Ovary (tissue), 9 donors: ENCODE measurements around the gene GNG7. TPM values are rescaled to one million over a fixed set of nuclear protein-coding genes. Genes with fewer than 3 reads are reported as not detected.

Experiments used
- DNase-seq, 5 donors: peaks; one replicate each; pipeline ENCODE4 v3.0.0-alpha.2; 2019 to 2020
- H3K27ac ChIP-seq, 2 donors: fragments of 200-600 bp; one replicate each; pipeline versions ENCODE4 v1.5.1 to v1.8.0; 2019 to 2022
- H3K27me3 ChIP-seq: fragments of 200-600 bp; one replicate; pipeline ENCODE4 v1.8.0; 2022
- H3K36me3 ChIP-seq: fragments of 200-600 bp; sonication (generic); one replicate; pipeline ENCODE4 v1.5.1; 2019
- H3K4me1 ChIP-seq: one replicate; pipeline ENCODE4 v1.8.1; 2013; ENCODE audit warnings: mild to moderate bottlenecking, moderate library complexity; ENCODE audit not compliant: insufficient read depth
- H3K4me3 ChIP-seq: fragments of 200-600 bp; sonication (generic); one replicate; pipeline ENCODE4 v1.5.1; 2017
- H3K9me3 ChIP-seq, 2 donors: fragments of 200-600 bp in 1 of 2; sonication (generic) in 1 of 2; one replicate each; pipeline versions ENCODE4 v1.5.1 to v1.8.1; 2013 to 2019; ENCODE audit warnings: mild to moderate bottlenecking in 1 of 2, moderate library complexity in 1 of 2
- EP300 ChIP-seq: sonication (generic); formaldehyde crosslinking; IDR thresholded peaks from one replicate; pipeline ENCODE4 v1.6.1; 2017; ENCODE audit warnings: antibody characterized with exemption
- POLR2A ChIP-seq: fragments of 450-650 bp; IDR thresholded peaks from one replicate; pipeline ENCODE4 v1.6.1; 2017; ENCODE audit warnings: antibody characterized with exemption, mild to moderate bottlenecking, moderate library complexity
- WGBS, 3 donors: extraction: QIAGEN DNeasy Blood & Tissue Kit in 1 of 3; methylation state at CpG; one replicate each; pipeline versions ENCODE4 v1.1.5 to v1.1.7; 2013 to 2017; 5-methylcytosine and 5-hydroxymethylcytosine counted together
- intact Hi-C, 4 donors: fragments of 100-400 bp; cut with DNase I; formaldehyde crosslinking; loops; one replicate each; pipeline versions ENCODE4 v1.11.0 to v1.15.1; 2022 to 2023
- polyA plus RNA-seq, 2 donors: library from polyadenylated mRNA; stranded (reverse); fragments of 200-250 nt in 1 of 2; fragments of 350-450 nt in 1 of 2; fragmentation: Illumina TruSeq in 1 of 2; extraction: RNeasy Lipid Tissue Mini Kit (QIAGEN cat#74804) in 1 of 2; gene quantifications; one replicate each; pipeline ENCODE4 v1.2.3, GENCODE V29; 2013 to 2014
- total RNA-seq, 7 donors: library from RNA; depleted of rRNA in 2 of 7; stranded (reverse); fragments of >200 nt in 2 of 7; fragmentation: NEBNext Ultra II Directional in 3 of 7; extraction: Animal tissue kit (Norgen Biotek cat#: 25700) in 3 of 7; gene quantifications; one replicate each; pipeline versions ENCODE4 v1.1.0 to v1.2.4, GENCODE V29; 2016 to 2023
- TF ChIP-seq, protein P1 (sequence below), 3 donors: fragments of 450-650 bp in 2 of 3; fragments of 200-600 bp in 1 of 3; IDR thresholded peaks; one replicate each; pipeline versions ENCODE4 v1.5.1 to v1.8.0; 2016 to 2022; ENCODE audit warnings: antibody characterized with exemption in 3 of 3, mild to moderate bottlenecking in 1 of 3
- donor health status: DM: no; HTN: no; CAD: no; lungs with moderate emphysema.
- donor health status: DM: no; HTN: no; CAD: no.
- donor health status: Bipolar disorder and iron deficiency.
- donor health status: DM: yes; HTN: yes; CAD: no.
- donor health status: DM: no; HTN: no; CAD: no.
- donor health status: DM: yes; HTN: yes; CAD: no.

GNG7 gene
- total and polyA plus RNA-seq, 9 donors = 4.1 to 36.3 (median 15.1) TPM

DNA sequence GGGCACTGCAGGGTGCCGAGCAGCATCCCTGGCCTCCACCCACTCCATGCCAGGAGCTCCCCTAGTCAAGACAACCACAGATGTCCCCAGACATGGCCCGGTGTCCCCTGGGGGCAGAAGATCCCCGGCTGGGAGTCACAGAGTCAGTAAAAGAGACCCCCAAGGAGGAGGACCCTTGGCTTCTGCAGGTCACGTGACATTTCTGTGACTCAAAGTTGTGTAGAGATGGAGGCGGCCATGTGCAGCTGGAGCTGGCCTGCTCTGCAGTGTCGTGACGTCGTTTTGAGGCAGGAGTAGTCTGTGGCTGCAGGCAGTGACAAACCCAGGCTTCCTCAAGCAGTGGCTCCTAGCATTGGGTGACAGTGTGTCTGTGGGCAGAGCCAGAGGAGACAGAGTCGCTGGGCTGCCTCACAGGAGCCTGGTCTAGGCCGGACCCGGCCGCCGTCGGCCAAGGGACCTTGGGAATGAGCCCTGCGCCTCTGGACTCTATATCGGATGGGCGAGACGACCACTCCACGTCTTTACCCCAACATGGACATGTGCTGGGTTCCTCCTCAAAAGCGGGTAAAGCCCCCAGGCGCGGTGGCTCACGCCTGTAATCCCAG is 26.4 kb upstream of the GNG7 start:
- H3K27me3 ChIP-seq = no peaks in the 10 kb centered on the region
- H3K4me1 ChIP-seq = no peaks in the 10 kb centered on the region
- no peak overlapping the region for H3K4me3 ChIP-seq
- no peaks in the 10 kb centered on the region for H3K36me3 ChIP-seq
- DNase-seq = no peak
- TF ChIP-seq, protein P1, sequence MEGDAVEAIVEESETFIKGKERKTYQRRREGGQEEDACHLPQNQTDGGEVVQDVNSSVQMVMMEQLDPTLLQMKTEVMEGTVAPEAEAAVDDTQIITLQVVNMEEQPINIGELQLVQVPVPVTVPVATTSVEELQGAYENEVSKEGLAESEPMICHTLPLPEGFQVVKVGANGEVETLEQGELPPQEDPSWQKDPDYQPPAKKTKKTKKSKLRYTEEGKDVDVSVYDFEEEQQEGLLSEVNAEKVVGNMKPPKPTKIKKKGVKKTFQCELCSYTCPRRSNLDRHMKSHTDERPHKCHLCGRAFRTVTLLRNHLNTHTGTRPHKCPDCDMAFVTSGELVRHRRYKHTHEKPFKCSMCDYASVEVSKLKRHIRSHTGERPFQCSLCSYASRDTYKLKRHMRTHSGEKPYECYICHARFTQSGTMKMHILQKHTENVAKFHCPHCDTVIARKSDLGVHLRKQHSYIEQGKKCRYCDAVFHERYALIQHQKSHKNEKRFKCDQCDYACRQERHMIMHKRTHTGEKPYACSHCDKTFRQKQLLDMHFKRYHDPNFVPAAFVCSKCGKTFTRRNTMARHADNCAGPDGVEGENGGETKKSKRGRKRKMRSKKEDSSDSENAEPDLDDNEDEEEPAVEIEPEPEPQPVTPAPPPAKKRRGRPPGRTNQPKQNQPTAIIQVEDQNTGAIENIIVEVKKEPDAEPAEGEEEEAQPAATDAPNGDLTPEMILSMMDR (IDR thresholded peaks at IDR 0.05) = no peak
- TF ChIP-seq POLR2A (no peak), EP300 (no peak)
- 81 to 85% (median 81%) methylated on average over 23 of the region's 23 CpGs for WGBS, 3 donors
- H3K9me3 ChIP-seq = no peaks in the 10 kb centered on the region
- no peak overlapping the region for H3K27ac ChIP-seq
- intact Hi-C loops = loop anchor here in 1 of 4 donors (10.0 kb wide), 1 partner anchor 74 kb away; no protein-coding TSS in a partner anchor

DNA sequence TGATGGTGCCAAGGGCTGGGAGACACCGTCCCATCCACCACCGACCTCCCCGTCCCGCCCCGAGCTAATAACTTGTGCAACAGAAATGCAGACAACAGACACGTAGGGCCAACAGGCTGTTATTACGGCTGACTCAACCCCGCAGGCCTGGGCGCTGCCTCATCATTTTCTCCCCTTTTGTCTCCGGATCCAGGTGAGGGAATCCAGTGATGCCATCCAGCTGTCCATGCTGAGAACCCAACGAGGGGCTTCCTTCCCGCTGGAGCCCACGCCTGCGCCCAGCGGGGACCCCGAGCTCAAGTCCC is 25.1 kb upstream of the GNG7 start:
- no peak overlapping the region for H3K4me3 ChIP-seq
- TF ChIP-seq, protein P1 (IDR thresholded peaks at IDR 0.05) = no peak
- TF ChIP-seq EP300 = no peak
- no peak for TF ChIP-seq POLR2A
- no peaks in the 10 kb centered on the region for H3K27me3 ChIP-seq
- intact Hi-C loops = loop anchor here in 1 of 4 donors (10.0 kb wide), 1 partner anchor 73 kb away; no protein-coding TSS in a partner anchor
- H3K4me1 ChIP-seq = peaks cover 8% of the 10 kb centered on the region
- no peaks in the 10 kb centered on the region for H3K36me3 ChIP-seq
- DNase-seq = no peak
- H3K9me3 ChIP-seq = no peaks in the 10 kb centered on the region
- no peak overlapping the region for H3K27ac ChIP-seq
- WGBS, 3 donors = 48 to 49% (median 49%) methylated on average over 15 to 16 of the region's 16 CpGs

DNA sequence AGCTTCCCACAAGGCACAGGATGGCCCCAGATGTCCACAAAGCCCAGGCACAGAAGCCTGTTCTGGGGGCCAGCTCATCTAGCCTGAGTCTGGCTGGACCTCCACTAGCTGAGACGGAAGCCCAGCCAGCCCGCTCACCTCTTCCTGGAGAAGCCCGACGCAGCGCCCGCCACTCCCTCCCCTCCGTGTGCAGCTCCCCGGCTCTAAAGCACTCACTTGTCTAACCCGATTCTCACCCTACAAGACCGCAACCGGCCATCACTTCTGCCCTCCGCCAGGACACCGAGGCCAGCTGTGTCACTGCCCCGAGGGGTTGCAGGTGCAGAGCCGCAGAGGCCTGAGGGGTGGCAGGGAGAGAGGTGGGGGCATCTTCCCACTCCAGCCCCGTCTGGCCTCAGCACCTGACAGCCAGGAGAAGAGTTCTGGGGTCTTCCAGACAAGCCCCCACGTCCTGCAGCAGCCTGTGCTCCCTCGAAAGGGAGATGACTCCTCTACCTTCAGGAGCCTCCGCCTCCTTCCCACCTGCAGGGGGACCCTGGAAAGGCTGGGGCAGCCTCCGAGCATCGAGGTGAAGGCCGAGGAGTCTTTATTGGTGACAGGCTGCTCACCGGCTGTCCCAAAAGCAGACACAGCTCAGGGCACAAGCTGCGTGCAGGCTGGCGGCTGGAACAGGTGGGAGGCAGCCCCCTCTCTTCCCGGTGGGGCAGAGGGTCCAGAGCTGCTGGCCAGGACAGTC is 24.6 kb upstream of the GNG7 start:
- Histone ChIP-seq H3K4me1 (peaks cover 11% of the 10 kb centered on the region), H3K4me3 (no peak overlapping the region), H3K27me3 (no peaks in the 10 kb centered on the region), H3K9me3 (no peaks in the 10 kb centered on the region), H3K27ac (no peak overlapping the region), H3K36me3 (no peaks in the 10 kb centered on the region)
- WGBS, 3 donors = 11 to 16% (median 15%) methylated on average over 23 to 26 of the region's 26 CpGs
- TF ChIP-seq POLR2A (no peak), EP300 (no peak)
- TF ChIP-seq, protein P1 (IDR thresholded peaks at IDR 0.05) = no peak
- intact Hi-C loops = loop anchor here in 1 of 4 donors (10.0 kb wide), 1 partner anchor 72 kb away; no protein-coding TSS in a partner anchor
- DNase-seq = no peak

DNA sequence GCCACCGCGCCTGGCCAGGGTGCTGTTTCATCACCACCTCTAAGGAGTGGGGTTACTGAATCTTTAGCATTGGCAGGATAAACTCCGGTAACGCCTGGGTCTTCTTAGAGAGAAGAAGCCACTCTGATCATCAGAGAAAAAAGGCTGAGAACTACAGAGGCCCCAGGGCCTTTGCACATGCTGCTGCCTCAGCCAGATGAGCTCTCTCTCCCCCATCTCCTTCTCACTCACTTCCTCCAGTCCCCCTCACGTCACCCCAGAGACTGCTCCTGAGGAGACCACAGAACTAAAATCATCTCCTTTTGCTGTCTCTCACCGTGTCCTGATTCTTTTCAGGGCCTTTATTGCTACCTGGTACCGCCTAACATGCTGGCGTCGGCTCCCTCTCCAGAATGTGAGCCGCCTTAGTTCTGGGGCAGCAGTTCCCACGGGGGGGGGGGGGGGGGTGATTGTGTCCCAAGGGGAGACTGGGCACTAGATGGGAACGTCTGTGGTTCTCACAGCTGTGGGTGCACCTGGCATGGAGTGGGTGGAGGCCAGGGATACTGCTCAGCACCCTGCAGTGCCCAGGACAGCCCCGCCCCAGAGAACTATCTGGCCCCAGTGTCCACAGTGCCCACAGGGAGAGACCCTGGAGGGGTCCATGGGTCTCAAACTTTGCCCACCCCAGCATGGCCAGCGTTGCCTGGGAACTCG is 23.8 kb upstream of the GNG7 start:
- WGBS, 3 donors = 64 to 76% (median 67%) methylated on average over 14 to 15 of the region's 15 CpGs
- H3K27ac ChIP-seq = no peak overlapping the region
- TF ChIP-seq EP300 (no peak), POLR2A (no peak)
- TF ChIP-seq, protein P1 (IDR thresholded peaks at IDR 0.05) = no peak
- no peaks in the 10 kb centered on the region for H3K36me3 ChIP-seq
- H3K4me3 ChIP-seq = no peak overlapping the region
- H3K27me3 ChIP-seq = no peaks in the 10 kb centered on the region
- DNase-seq = no peak
- intact Hi-C loops = loop anchor here in 1 of 4 donors (10.0 kb wide), 1 partner anchor 72 kb away; no protein-coding TSS in a partner anchor
- H3K4me1 ChIP-seq = peaks cover 11% of the 10 kb centered on the region
- no peaks in the 10 kb centered on the region for H3K9me3 ChIP-seq
